Stimulated activated CD8-positive, alpha-beta memory T cell treated with anti-CD3 and anti-CD28 coated beads, Interleukin-12 subunit alpha, Interleukin-12 subunit beta, amount 100 ng/mL, for 24 hours (primary cell): ENCODE measurements around the gene TMEM26.

Source experiments
- DNase-seq: peaks from one replicate; pipeline ENCODE4 v3.0.0-alpha.2; 2020; ENCODE audit errors: extremely low read depth

TMEM26 gene

DNA sequence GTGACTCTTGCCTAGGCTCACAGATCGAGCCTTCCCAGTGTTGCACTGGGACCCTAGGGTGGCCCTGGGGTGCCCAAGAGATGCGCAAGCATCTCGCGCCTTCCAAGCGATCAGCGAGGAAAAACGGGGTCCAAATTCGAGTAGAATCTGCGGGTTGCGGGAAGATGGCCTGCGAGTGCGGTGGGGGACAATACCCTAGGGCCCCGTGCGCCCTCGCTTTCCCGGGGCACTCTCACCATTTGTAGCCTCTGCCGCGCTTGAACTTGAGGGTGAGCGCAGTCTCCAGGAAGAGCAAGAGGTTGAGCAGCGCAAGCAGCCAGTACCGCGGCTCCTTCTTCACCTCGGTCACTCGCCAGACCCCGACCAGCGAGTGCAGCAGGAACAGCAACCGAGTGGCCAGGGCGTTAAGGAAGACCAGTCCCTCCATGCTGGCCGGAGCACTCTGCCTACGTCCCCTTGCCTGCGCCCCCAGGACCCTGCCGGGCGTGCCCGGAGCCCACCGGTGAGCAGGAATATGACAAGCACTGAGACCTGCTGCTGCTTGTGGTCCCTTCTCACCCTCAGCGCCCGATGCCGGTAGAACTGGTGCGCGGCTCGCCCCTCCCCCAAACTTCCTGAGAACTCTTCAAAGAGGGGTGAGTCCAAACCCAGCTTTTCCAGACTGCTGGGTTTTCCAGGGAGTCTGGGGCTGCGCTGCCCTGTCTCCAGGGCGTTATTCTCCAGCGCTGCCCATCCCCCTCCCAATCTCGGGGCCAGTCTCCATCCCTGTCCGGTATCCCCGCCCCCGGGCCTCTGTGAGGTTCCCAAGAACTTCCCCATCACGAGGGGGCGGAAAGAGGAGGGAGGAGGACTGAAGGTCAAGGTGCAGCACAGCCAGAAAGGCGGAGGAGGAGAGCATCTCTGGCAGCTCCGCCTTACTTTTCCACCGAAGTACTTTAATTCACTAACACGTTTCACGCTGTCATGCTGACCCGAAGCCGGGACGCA, at the start of gene TMEM26:
TMEM26 (minus strand) TSS at position 727 of the 987 bp plus-strand sequence; CDS start at position 427, 300 bp downstream.
- DNase-seq: no peak

DNA sequence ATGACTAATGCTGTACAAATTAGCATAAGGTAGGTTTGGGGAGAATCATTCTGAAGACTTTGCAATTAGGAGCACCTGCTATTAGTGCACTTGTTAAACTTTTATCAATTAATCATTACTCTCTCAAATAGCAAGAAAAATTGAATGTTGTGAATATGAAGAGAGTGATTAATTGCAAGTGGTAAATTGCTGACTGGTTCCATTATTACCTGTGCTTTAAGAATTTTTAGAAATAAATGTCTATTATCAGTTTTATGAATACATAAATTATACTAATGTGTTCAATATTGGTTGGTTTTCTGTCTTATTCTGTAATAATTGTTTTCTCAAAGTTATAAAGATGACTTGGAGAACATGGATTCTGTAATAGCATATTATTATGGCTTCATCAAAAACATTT, 47.3 kb upstream of the TMEM26 start:
- no peak for DNase-seq

GRCh38 chr10:61492364-61492995, 39.3 kb upstream of the TMEM26 start:
- no peak for DNase-seq

GRCh38 chr10:61487506-61487905, 34.3 kb upstream of the TMEM26 start:
- DNase-seq: no peak

DNA sequence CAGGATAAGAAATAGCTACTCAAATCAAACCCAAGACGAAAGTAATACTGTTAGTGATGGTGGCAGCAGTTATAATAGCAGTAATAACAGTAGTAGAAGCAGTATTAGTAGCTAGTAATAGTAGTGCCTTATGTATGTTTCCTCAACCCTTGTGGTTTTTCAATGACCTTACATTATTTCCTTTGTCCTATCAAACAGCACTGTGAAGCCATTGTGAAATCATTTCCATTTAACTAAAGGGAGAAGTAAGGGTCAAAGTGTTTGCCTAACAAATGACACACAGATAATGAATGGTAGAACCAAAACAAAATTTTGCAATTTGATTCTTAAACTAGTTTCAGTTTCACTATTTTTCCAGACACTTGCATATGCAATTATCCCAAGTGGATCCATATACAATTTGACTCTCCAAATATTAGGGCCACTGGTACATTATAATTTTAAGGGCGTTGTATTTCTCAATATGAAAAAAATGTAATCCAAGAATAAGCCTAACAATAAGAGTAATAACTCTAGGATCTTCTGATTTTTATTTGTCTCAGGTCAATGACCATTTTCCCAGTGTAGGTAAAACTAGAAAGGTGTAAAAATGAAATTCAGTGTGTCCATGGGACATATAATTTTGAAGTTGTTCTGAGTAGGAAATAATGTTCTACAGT, 33.7 kb upstream of the TMEM26 start:
- DNase-seq: no peak

DNA sequence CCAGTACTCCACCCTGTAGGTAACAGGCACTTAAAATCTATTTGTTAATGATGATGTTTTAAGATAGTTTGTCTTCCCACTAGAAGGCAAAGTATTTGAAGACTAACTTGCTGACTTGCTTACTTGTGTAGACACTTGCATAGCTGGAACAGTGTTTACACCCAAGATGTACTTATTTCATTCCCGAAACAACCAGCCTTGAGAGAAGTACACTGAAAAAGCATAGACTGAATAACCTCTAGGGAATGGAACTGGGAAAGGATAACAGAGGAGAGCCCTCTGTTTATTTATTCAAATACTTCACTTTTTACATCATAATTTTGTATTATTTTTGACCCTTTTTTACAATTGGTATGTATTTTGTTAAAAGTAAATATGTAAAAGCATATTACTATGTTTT, 33.1 kb upstream of the TMEM26 start:
- DNase-seq: no peak

GRCh38 chr10:61481597-61481996, 28.4 kb upstream of the TMEM26 start:
- DNase-seq: no peak

DNA sequence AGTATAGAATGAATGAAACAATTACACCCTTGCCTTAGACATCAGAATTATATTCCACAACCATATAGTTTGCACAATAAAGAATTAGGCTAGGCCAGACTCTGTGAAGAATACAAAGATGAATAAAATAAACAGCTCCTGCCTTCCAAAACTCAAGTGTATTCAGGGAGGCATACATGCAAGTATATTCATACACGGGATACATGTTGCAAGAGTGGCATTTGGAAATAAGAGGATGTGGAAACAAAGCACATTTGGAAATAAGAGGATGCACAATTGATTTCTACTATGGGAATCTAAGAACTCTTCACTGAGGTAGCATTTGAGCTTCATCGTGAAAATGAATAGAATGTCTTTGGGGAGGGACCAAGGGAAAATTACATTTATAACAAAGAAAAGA, 27.0 kb upstream of the TMEM26 start:
- no peak for DNase-seq

DNA sequence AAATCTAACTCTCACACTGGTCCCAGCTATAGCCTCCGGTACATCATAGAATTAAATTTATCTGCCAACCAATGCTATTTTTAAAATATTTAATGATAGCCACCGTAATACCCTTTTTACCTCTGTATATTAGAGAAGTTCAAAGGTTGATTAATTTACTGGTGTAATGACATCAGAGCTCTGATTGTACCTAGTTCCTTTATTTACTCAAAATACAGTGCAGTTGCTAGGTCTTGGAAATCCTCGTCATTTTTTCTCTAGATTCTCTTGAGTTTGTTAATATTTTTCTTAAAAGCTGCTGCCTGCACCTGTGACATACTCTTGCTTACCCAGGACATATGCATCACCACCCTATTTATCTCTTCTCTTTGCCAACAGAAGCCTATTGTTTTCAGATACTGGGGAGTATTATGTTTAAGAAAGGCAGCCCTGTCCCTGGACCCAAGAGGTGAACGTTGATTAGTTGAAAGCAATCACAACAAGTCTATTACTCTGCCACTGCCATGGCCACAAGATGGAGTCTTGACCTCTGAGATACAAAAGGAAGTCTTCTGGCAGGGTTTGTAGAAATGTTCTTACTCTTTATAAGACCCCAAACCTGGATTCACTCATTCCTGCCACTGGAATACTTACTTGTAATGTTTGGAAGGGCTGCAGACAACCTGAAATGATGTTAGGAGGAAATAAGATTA, 25.6 kb upstream of the TMEM26 start:
- no peak for DNase-seq

- no peak for DNase-seq
These were observed 24.3 kb upstream of the TMEM26 start for GRCh38 chr10:61477451-61477850.

DNA sequence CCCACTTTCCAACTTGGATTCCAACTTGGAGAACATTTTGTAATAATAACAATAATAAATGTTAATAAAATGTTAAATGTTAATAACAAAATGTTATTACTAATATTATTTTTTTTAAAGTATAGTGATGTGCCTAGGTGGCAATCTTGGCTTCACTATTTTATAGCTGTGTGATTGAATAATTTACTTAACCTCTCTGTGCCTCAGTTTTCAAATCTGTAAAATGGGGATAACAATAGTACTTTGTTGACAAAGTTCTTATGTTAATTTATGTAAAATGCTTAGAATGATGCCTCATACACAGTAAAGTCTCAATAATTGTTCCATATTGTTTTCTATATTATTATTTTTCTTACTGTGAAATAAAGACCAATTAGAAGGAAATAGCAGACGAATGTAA, 23.3 kb upstream of the TMEM26 start:
- DNase-seq: no peak

DNA sequence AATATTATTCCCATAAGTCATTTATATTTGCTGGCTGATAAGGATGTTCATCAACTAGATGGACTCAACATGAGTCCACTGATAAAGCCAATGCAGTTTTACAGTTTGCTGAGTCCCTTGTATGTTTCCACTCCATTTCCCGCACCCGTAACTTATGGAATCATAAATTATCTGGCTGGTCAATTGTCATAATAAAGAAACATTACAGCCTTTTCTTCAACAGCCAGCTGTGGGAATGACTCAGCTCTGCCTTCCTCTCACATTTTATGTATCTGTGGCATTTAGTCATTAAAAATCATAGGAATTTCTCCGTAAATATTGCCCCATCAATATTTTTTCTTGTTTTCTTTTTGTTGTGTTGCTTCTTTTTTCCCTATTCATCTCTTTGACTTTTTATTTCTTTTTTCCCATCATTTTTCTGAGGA, 22.3 kb upstream of the TMEM26 start:
- no peak for DNase-seq

GRCh38 chr10:61472090-61472674, 19.0 kb upstream of the TMEM26 start:
- DNase-seq: no peak

DNA sequence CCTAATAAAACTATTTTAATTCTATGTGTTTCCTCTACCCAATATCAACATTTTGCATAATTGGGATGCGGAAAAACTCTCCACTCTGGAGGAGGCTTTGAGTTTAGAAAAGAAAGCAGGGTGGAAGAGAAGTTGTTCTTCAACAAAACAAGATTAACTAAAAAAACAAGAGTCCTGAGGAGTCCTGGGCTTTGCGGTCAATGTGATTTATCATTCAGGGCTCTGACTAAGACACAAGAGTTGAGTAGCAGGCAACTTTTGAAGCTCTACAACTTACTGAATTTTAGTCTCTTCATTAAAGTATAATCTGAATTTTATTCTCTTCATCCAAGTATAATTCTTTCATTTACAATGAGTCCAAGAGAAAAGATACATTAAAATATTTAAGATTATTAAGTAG, 18.3 kb upstream of the TMEM26 start:
- DNase-seq: no peak

- DNase-seq: no peak
These were observed 17.6 kb upstream of the TMEM26 start for GRCh38 chr10:61470740-61471139.

GRCh38 chr10:61465901-61466632, 12.9 kb upstream of the TMEM26 start:
- no peak for DNase-seq

GRCh38 chr10:61465171-61465496, 12.0 kb upstream of the TMEM26 start:
- DNase-seq: no peak

GRCh38 chr10:61464461-61465170, 11.4 kb upstream of the TMEM26 start:
- DNase-seq: no peak

GRCh38 chr10:61463035-61463909, 10.1 kb upstream of the TMEM26 start:
- DNase-seq: no peak
